ENCODE measurements around the gene KATNB1. TPM values are rescaled to one million over a fixed set of nuclear protein-coding genes. Genes with fewer than 3 reads are reported as not detected.

Gene KATNB1
- total and polyA plus RNA-seq, 2 of the 8 experiments (the other 6 are each of a cell fraction or from before 2014, with no cell fraction given) = 50.2 to 60.4 TPM

DNA sequence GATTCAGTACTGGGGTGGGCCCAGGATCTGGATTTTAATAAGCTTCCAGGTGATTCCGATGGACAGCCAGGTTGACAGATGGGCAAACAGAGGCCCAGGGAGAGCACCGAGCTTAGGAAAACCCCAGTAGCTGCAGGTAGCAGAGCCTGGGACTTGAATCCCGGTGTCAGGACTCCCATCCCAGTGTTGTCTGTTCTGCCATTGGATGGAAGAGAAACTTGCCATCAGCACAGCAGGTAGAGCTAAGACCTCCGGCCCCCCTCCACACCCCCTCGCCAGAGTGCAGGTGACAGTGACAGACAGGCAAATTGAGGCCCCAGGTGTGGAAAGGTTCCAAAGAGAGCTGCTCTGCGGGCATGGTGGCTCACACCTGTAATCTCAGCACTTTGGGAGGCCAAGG lies 12.4 kb downstream of the KATNB1 start:
- FAIRE-seq = no peak
- H3K23ac ChIP-seq (ENCODE audit: insufficient read length) = no peak overlapping the region
- H3K4ac ChIP-seq (replicated peaks; ENCODE audit: insufficient read length, low read depth, low read length) = no peak overlapping the region
- no peak overlapping the region; the same call in 1 of the 2 replicates for H4K8ac ChIP-seq (ENCODE audit: extremely low read depth, insufficient read depth, low read length)
- no peak overlapping the region for H2AFZ ChIP-seq (ENCODE audit: low read length)
- no peak overlapping the region for H2BK20ac ChIP-seq (ENCODE audit: low read length)
- H3K79me2 ChIP-seq (ENCODE audit: control insufficient read depth in 1 of 2, insufficient read depth in 2 of 2, low read length in 2 of 2) = no peaks in the 10 kb centered on the region
- no peak overlapping the region for H3K9ac ChIP-seq (replicated peaks in 1 of 4; ENCODE audit: extremely low read depth in 1 of 4, low read depth in 3 of 4, low read length in 3 of 4)
- no peak overlapping the region for H3K56ac ChIP-seq (replicated peaks; ENCODE audit: insufficient read length, low read depth, low read length)
- no peak overlapping the region for H3K27ac ChIP-seq (ENCODE audit: low read depth, low read length)
- H3K9me3 ChIP-seq (ENCODE audit: insufficient read depth in 2 of 2, low read depth in 1 of 2, low read length in 1 of 2) = no peaks in the 10 kb centered on the region
- H3K79me1 ChIP-seq (ENCODE audit: low read depth, low read length) = no peaks in the 10 kb centered on the region
- no peak overlapping the region for H2BK12ac ChIP-seq (ENCODE audit: low read depth, low read length)
- H3K4me1 ChIP-seq (replicated peaks in 1 of 4; ENCODE audit: control insufficient read depth in 3 of 4, insufficient read depth in 4 of 4, low read length in 3 of 4) = no peaks in the 10 kb centered on the region
- TF ChIP-seq CREB1 (IDR thresholded peaks at IDR 0.05) (no peak), POLR2AphosphoS5 (IDR thresholded peaks at IDR 0.05; ENCODE audit: low read depth, low read length) (no peak), RNF2 (IDR thresholded peaks at IDR 0.05; ENCODE audit: borderline replicate concordance, low read depth, low read length, missing control alignments, poor library complexity, severe bottlenecking) (no peak), NANOG (IDR thresholded peaks at IDR 0.05; ENCODE audit: insufficient read depth, low read depth, low read length, poor library complexity, severe bottlenecking) (no peak), HDAC6 (IDR thresholded peaks at IDR 0.05; ENCODE audit: low read depth, low read length) (no peak), CHD2 (IDR thresholded peaks at IDR 0.05; ENCODE audit: low read length) (no peak)
- no peak overlapping the region for H2AK5ac ChIP-seq (ENCODE audit: low read depth, low read length)
- no peak overlapping the region for H2BK5ac ChIP-seq (ENCODE audit: low read depth, low read length)
- CTCF ChIA-PET (ENCODE audit: partially characterized antibody) = interaction anchor here (0.6 to 3.0 kb wide), 7 partner anchors 9 to 99 kb away, joined by 3 to 17 read pairs (median 3); no protein-coding TSS in a partner anchor
- no peak overlapping the region for H4K91ac ChIP-seq (replicated peaks; ENCODE audit: insufficient read length, low read length)
- POLR2A ChIA-PET (ENCODE audit: partially characterized antibody) = interaction anchor here (1.1 to 1.9 kb wide), 4 partner anchors 12 to 62 kb away, joined by 3 to 12 read pairs (median 4); partner anchors contain the start of gene KATNB1
- no peaks in the 10 kb centered on the region for H3K27me3 ChIP-seq (replicated peaks in 1 of 4; ENCODE audit: control insufficient read depth in 3 of 4, extremely low read depth in 1 of 4, insufficient read depth in 3 of 4, low read length in 3 of 4)
- H4K20me1 ChIP-seq (replicated peaks in 1 of 2; ENCODE audit: control insufficient read depth in 1 of 2, insufficient read depth in 2 of 2, low read length in 2 of 2) = peaks cover 0 to 4% of the 10 kb centered on the region in 2 experiments
- H3K23me2 ChIP-seq (ENCODE audit: low read depth, low read length) = no peaks in the 10 kb centered on the region
- H2BK120ac ChIP-seq (replicated peaks; ENCODE audit: low read depth, low read length) = no peak overlapping the region
- no peak for DNase-seq (ENCODE audit: low read depth in 1 of 2, low spot score in 2 of 2)
- H3K36me3 ChIP-seq (ENCODE audit: control insufficient read depth in 2 of 4, insufficient read depth in 4 of 4, low read length in 3 of 4) = peaks cover 0 to 6% (median under 1%) of the 10 kb centered on the region in 4 experiments; a peak in 5 of 8 replicates
- no peak overlapping the region for H3K4me3 ChIP-seq (ENCODE audit: extremely low read depth in 1 of 4, insufficient read depth in 2 of 4, low read depth in 3 of 4, low read length in 4 of 4)
- no peak overlapping the region for H2BK15ac ChIP-seq (ENCODE audit: low read length)
- H4K5ac ChIP-seq (ENCODE audit: insufficient read length, low read depth, low read length) = no peak overlapping the region
- no peak overlapping the region for H3K18ac ChIP-seq (ENCODE audit: extremely low read depth, low read length)
- no peak overlapping the region for H3K4me2 ChIP-seq (ENCODE audit: insufficient read depth in 1 of 2, low read depth in 2 of 2, low read length in 2 of 2)
- no peak overlapping the region for H3K14ac ChIP-seq (ENCODE audit: insufficient read length)
- 92% methylated on average over 6 of the region's 6 CpGs; no CpG with 5 or more reads in 1 of the 2 experiments for WGBS, 2 experiments (ENCODE audit: extremely low coverage in 1 of 2, insufficient coverage in 1 of 2, insufficient read length in 1 of 2, insufficient replicate concordance in 2 of 2, low coverage in 1 of 2, low lambda C conversion rate in 2 of 2, missing lambda C conversion rate in 1 of 2)

Measured in H1 (cell line).